ENCODE data around the gene SHMT2.

GRCh38 chr12:57216014-57216911, 13.2 kb upstream of the SHMT2 start, which contains the start of gene NXPH4:
- no peak for TF ChIP-seq POLR2A (IDR thresholded peaks at IDR 0.05)
- TF ChIP-seq, protein P1, sequence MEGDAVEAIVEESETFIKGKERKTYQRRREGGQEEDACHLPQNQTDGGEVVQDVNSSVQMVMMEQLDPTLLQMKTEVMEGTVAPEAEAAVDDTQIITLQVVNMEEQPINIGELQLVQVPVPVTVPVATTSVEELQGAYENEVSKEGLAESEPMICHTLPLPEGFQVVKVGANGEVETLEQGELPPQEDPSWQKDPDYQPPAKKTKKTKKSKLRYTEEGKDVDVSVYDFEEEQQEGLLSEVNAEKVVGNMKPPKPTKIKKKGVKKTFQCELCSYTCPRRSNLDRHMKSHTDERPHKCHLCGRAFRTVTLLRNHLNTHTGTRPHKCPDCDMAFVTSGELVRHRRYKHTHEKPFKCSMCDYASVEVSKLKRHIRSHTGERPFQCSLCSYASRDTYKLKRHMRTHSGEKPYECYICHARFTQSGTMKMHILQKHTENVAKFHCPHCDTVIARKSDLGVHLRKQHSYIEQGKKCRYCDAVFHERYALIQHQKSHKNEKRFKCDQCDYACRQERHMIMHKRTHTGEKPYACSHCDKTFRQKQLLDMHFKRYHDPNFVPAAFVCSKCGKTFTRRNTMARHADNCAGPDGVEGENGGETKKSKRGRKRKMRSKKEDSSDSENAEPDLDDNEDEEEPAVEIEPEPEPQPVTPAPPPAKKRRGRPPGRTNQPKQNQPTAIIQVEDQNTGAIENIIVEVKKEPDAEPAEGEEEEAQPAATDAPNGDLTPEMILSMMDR (IDR thresholded peaks at IDR 0.05): no peak
